ENCODE results near the gene CATSPERZ.

Gene CATSPERZ

DNA sequence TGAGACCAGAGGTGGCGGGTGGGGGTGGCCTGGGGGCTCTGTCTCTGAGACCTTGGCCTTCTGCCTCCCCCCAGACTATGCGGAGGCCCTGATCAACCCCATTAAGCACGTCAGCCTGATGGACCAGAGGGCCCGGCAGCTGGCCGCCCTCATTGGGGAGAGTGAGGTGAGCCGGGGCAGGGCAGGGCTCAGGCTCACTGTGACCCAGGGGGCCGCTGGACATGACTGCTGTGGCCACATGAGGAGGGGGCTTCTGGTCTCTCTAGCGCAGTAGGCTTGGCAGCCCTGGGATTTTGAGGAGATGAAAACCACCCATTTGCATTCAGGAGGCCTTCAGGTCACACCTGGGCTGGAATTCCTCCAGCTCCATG, 36.2 kb upstream of the CATSPERZ start:
- FAIRE-seq (no peak), DNase-seq (ENCODE audit: low spot score) (no peak)

DNA sequence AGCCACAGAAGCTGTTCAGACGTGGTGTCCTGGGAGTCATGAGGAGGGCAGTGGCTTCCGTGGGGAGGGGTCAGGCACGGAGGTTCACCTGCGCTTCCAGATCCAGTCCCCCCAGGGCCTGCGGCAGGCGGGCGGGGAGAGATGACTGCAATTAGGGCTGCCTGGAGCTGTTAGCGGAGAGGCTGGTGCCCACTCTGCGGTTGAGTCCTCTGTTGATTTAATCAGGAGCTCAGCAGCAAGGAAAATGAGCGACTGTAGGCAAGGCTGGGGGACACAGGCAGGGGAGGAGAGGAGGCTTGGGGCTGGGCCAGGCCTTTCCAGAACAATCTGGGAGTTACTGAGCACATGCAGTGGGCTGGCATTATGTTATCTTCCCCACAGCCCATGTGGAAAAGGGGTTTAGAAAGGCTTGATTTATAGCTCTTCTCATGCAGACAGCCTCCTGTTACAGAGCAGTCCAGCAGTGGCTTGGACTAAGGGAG, 35.7 kb upstream of the CATSPERZ start:
- FAIRE-seq = no peak

GRCh38 chr11:64265176-64266160, 34.7 kb upstream of the CATSPERZ start:
- DNase-seq (ENCODE audit: low spot score) (no peak), FAIRE-seq (no peak)

More for the DNA sequence above, 35.7 kb upstream of the CATSPERZ start:
- DNase-seq (ENCODE audit: low spot score) = no peak

GRCh38 chr11:64266339-64266738, 33.8 kb upstream of the CATSPERZ start:
- DNase-seq (ENCODE audit: low spot score) (no peak), FAIRE-seq (no peak)

GRCh38 chr11:64267207-64267945, 32.8 kb upstream of the CATSPERZ start:
- DNase-seq (ENCODE audit: low spot score) = no peak
- no peak for FAIRE-seq

DNA sequence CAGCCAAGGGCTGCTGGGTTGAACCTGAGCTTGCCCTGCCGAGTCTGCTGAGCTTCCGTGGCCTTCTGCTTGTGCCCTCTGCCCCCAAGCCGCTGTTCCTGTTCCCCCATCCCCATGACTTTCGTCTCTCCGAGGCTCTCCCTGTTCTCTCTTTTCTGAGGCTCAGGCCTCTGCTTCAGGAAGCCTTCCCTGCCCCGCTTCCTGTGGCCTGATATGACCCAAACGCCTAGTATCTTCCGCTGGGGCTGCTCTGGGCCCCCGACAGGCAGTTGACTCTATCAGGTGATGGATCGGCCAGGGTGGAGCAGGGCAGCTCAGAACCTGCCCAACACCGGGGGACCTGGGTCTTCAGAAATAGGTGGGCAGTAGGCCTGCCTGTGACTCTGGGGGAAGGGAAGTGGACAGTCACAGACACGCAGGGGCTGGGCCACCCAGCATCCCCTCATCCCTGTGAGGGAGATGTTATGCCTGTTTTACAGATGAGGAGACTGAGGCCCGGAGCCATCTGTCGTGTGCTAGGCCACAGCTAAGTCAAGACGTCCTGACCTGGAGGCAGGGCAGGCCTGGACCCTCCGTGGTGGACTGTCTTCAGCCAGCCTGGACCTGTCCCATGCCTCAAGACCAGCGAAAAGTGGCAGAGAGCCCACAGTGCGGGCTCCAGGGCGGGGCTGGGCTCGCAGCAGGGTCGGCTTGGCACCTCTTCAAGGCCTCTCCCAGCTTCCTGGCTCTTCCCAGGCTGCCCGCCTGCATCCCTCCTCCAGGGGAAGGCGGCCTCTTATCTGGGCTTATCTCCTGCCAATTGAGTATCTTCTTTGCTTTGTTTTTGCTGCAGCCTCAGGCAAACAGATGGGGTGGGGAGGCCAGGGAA, 31.9 kb upstream of the CATSPERZ start:
- no peak for FAIRE-seq
- DNase-seq (ENCODE audit: low spot score) = no peak

GRCh38 chr11:64268893-64269539, 31.1 kb upstream of the CATSPERZ start:
- FAIRE-seq = no peak
- DNase-seq (ENCODE audit: low spot score) = peak; percentile 56

DNA sequence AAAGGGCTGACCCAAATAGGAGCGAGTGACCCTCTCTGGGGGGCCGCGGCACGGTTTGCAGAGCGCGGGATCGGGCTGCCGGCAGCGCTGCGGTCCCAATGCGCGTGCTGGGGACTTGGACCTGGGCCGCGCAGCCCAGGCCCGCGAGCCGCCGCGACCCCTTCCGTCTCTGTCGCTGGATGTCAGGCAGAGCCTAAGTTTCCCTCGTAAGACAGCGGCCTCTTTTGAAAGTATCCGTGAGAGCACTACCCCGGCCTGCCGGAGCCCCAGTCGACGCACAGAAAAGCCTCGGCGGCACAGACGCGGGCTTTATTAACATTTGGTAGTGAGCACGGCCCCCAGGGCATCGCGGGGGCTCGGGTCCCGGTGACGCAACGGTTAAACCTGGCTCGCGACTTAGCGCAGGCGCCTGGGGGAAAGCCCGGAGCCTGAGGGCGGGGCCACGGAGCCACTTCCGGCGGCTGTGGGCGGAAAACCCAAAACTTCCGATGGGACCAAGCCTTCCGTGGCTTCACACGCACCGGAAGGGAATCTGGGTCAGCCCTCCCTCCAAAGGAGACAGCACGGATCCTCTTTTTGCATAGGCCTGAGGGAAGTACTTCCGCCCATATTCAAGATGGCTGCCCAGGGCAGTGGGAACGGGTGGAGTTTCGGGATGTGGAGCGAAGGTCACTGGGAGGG, 30.5 kb upstream of the CATSPERZ start:
- DNase-seq (ENCODE audit: low spot score) (peak; percentile 98), FAIRE-seq (peak; percentile 77)

- no peak for DNase-seq (ENCODE audit: low spot score)
- no peak for FAIRE-seq
These were observed 24.9 kb upstream of the CATSPERZ start for GRCh38 chr11:64275031-64275800.

DNA sequence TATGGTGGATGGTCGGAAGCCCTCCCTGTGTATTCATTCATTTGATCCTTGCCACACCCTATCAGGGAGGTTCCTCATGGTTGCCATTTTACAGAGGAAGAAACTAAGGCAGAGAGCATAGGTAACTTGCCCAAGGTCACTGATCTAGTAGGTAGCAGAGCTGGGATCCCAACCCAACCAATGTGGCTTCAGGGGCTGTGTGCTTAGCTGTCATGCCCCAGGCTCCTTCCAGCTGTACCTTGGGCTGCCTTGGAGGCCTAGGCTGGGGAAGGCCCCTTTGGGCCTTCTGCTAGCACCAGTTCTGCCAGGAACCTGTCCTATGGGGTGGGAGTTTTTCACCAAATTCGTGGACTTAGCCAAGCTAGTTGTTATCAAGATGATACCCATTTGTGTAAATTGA, 24.3 kb upstream of the CATSPERZ start:
- DNase-seq (ENCODE audit: low spot score) = no peak
- no peak for FAIRE-seq

DNA sequence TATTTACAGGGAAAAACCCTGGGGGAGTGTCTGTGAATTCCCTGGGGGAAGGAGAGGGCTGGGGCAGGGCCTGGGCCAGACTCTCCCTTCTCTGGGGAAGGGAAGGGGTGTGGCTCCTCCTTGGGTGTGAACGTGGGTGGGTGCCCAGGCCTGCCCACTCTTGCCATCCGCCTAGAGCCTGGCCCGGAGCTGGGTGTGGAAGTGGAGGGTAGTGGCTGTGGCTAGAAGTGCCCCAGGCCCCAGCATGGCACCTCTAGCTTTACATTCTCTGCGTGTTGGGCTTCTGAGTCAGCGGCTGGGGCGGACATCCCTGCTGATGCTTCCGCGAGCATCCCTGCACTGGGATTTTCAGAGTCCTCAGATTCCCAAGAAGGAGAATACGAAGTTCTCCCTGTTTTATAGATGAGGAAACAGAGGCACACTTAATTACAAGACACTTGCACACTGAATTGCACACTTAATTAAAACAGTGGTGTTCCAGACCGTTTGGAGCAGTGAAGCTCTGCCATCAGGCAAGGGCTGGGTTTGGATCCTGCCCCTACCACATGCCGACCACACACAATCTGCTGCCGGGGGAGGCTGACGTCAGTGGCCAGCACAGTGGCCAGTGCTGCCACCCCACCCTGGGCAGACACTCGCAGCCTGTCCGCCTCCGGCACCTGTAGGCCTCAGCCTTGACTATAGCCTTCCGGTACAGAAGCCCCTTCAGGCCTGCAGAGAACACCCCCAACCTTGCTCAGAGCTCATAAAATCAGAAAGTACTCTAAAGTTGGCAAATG, 23.3 kb upstream of the CATSPERZ start:
- FAIRE-seq (no peak), DNase-seq (ENCODE audit: low spot score) (no peak)

GRCh38 chr11:64278576-64279190, 21.5 kb upstream of the CATSPERZ start:
- no peak for FAIRE-seq

DNA sequence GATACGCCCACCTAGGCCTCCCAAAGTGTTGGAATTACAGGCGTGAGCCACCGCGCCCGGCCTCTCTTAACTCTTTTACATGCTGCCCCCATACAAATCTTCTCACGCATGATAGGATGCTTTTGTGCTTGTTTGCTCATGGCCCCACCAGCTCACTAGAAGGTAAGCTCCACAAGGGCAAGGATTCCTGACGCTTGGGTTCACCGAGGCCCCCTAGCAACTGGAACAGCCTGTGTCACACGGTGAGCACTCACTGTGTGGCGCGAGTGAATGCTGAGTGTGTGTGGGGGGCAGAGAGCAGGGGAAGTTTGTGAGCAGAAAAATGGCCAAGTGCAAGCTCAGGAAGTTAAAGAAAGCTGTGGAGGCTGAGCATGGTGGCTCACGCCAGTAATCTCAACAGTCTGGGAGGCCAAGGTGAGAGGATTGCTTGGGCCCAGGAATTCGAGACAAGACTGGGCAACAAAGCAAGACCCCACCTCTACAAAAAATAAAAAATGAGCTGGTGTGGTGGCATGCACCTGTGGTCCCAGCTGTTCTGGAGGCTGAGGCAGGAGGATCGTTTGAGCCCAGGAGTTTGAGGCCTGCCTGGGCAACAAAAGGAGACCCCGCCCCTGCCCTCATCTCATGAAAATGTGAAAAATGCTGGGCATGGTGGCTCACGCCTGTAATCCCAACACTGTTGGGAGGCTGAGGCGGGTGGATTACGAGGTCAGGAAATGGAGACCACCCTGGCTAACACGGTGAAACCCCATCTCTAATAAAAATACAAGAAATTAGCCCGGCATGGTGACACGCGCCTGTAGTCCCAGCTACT, 18.0 kb upstream of the CATSPERZ start:
- FAIRE-seq (no peak), DNase-seq (ENCODE audit: low spot score) (no peak)

More at GRCh38 chr11:64278576-64279190, 21.5 kb upstream of the CATSPERZ start:
- DNase-seq (ENCODE audit: low spot score) = no peak

DNA sequence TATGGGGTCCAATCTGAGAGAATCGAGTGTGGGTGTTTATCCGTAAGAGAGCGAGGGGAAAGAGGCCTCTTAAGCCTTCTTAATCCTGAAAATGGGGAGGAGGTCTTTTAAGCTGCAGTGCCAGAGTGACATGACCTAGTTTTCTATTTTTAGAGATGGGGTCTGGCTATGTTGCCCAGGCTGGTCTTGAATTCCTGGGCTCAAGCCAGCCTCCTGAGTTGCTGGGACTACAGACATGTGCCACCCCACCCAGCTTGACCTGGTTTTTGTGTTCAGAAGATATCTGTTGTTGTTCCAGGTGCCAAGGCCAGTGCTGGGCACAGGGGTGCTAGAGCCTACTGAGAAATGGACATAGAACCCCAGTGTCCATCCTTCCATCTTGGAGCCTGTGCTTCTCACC, 17.1 kb upstream of the CATSPERZ start:
- DNase-seq (ENCODE audit: low spot score) (no peak), FAIRE-seq (no peak)

DNA sequence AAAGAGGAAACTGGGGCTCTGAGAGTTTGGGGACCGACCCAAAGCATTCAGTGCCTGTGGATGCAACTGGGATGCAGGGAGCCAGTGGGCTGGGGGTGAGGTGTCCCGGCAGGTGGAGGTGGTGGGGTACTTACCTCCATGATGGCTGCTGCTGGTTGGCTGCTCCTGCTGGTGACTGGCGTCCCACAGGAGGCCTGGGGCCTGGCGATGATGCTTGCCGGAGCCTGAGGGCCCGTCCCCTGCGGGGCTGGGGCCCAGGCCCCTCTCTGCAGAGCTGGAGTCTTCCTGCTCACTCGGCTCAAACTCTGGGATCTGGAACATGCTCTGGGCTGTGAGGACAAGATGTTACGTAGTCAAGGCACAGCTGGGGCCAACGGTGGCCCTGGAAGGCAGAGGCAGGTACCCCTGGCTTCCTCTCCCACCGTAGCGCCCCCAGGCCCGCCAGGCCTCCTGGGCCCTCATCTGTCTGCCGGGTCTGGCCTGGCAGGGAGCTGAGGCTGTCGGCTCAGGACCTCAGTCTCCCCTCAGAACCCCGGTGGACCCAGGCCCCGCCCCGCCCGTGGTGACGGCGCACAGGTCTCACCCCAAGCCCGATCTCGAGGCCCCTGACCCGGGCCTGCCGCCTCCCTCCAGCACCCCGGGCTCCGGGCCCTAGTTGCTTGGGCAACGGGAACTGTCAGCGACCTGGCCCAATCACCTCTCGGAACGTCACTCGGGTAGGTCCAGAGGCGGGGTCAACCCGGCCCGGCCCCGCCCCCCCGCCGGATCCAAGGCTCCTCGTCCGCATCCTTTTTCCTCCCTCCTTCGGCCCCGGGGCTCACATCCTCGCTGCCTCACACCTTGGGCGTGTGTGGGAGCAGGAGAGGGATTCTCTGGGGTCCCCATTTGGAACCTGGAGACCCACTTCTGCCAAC, 15.9 kb upstream of the CATSPERZ start, which contains the start of gene BAD:
Gene BAD (minus strand): TSS at position 618 of the 914 bp plus-strand sequence. CDS start 297 bp downstream, at position 321.
- DNase-seq (ENCODE audit: low spot score) = peak; percentile 77
- FAIRE-seq = peak; percentile 16

Measured in RCC 7860 (cell line).